Activated CD4-positive, alpha-beta T cell treated with anti-CD3 and anti-CD28 coated beads, Interleukin-2, amount 10 ng/mL, durations not matched to agents 7 days and 5 days (primary cell): ENCODE results near the gene RCC1. TPM values are rescaled to one million over a fixed set of nuclear protein-coding genes. Genes with fewer than 3 reads are reported as not detected.
"Not testable (repeated sequence)": the region's sequence is repeated elsewhere in the genome, so short reads cannot be mapped to it uniquely, and the experiment has no call there.

Experiments used
- CTCF ChIA-PET: fragments of 350-600 bp; sonication (Branson Sonifier 250); formaldehyde crosslinking; loops from one replicate; lab custom pipeline; 2021; ENCODE audit warnings: antibody characterized with exemption; lab: Charles Lee
- POLR2A ChIA-PET: fragments of 350-600 bp; sonication (Branson Sonifier 250); formaldehyde crosslinking; loops from one replicate; lab custom pipeline; 2021; ENCODE audit warnings: antibody characterized with exemption; lab: Charles Lee
- DNase-seq: peaks from one replicate; pipeline ENCODE4 v3.0.0-alpha.2; 2020
- H3K27ac Mint-ChIP-seq: one replicate; pipeline ENCODE4 v1.8.0; 2021; ENCODE audit warnings: mild to moderate bottlenecking, moderate library complexity, mixed read lengths
- H3K27me3 Mint-ChIP-seq: one replicate; pipeline ENCODE4 v1.8.0; 2021; ENCODE audit warnings: mixed read lengths
- H3K36me3 Mint-ChIP-seq: one replicate; pipeline ENCODE4 v1.8.0; 2021; ENCODE audit warnings: low read depth, mixed read lengths
- H3K4me1 Mint-ChIP-seq: one replicate; pipeline ENCODE4 v1.8.0; 2021; ENCODE audit warnings: mixed read lengths
- H3K4me3 Mint-ChIP-seq: one replicate; pipeline ENCODE4 v1.8.0; 2021; ENCODE audit warnings: mild to moderate bottlenecking, moderate library complexity, mixed read lengths
- H3K9me3 Mint-ChIP-seq: one replicate; pipeline ENCODE4 v1.8.0; 2021; ENCODE audit warnings: mixed read lengths
- total RNA-seq, 2 experiments: library from RNA; stranded (reverse); gene quantifications; one replicate each; pipeline ENCODE4 v1.2.3, GENCODE V29; 2021

RCC1 gene
- total RNA-seq, 2 experiments from 2014 or later: 76.2 to 76.5 TPM

DNA sequence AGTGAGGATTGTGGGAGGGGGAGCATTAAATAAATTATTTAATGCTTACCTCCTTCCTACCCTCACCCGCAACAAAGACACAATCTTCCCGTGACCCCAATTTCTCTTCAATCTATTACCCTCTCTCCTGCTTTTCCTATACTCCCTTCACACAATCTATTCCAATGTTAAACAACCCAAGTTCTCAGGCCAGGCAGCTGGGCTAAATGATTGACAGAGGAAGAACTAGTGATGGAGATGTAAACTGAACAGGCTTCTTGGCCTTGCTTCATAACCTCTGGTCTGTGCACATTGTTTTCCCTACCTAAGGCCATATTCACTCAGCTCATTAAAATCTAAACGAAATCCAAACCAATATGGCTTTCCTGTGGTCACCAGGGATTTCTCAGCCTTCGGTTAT is 3.9 kb upstream of the RCC1 start:
- ChIA-PET CTCF (interaction anchor here (0.6 to 1.2 kb wide), 2 partner anchors 15 to 31 kb away, joined by 3 read pairs; no protein-coding TSS in a partner anchor), POLR2A (no interaction called here)
- no peak overlapping the region for H3K27ac Mint-ChIP-seq
- no peaks in the 10 kb centered on the region for H3K9me3 Mint-ChIP-seq
- no peak for DNase-seq
- H3K4me1 Mint-ChIP-seq: peaks cover 8% of the 10 kb centered on the region
- H3K27me3 Mint-ChIP-seq: no peaks in the 10 kb centered on the region
- peaks cover 13% of the 10 kb centered on the region for H3K36me3 Mint-ChIP-seq
- H3K4me3 Mint-ChIP-seq: no peak overlapping the region

DNA sequence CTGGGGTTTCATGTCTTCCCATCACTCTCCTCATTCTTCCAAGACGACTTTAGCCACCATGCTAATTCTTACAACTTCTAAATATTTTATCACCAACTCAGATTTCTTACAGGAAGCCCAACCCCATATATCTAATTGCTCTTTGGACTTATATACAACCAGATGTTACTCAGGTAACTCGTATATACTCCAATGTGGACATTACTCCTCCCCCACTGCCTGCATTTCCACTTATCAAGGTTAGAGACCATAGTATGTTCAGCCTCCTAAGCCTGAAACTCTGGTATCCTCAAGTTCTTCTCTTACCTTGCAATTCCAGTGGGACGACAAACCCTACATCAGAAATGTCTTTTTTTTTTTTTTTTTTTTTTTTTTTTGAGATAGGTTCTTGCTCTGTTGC is 2.7 kb upstream of the RCC1 start:
- Mint-ChIP-seq H3K9me3 (no peaks in the 10 kb centered on the region), H3K36me3 (peaks cover 25% of the 10 kb centered on the region), H3K27ac (no peak overlapping the region), H3K27me3 (no peaks in the 10 kb centered on the region), H3K4me1 (peaks cover 10% of the 10 kb centered on the region), H3K4me3 (no peak overlapping the region)
- ChIA-PET POLR2A (no interaction called here), CTCF (interaction anchor here (0.6 to 1.5 kb wide), 2 partner anchors 8 to 606 kb away, joined by 3 read pairs; no protein-coding TSS in a partner anchor)
- DNase-seq: no peak

DNA sequence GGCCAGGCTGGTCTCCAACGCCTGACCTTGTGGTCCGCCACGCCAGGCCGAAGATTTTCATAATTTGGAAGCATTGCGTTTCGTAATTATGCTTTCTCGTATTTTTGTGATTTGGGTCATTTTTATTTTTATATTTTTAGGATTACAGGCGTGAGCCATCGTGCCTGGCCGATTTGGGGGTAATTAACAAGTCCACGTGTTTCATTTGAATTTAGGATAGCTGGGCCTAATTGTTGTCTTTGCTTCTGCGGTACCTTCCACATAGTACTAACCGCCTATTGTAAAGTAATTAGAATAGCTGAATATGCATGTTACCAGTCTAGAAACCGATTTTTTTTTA is 1.0 kb downstream of the RCC1 start:
- Mint-ChIP-seq H3K27ac (peak overlapping the region; percentile 98), H3K36me3 (peaks cover 57% of the 10 kb centered on the region), H3K27me3 (no peaks in the 10 kb centered on the region), H3K9me3 (no peaks in the 10 kb centered on the region), H3K4me1 (peaks cover 42% of the 10 kb centered on the region), H3K4me3 (peak overlapping the region; percentile 96)
- ChIA-PET POLR2A (no interaction called here), CTCF (interaction anchor here (0.5 to 1.2 kb wide), 4 partner anchors 73 to 258 kb away, joined by 3 to 5 read pairs (median 3); no protein-coding TSS in a partner anchor)
- DNase-seq: no peak

DNA sequence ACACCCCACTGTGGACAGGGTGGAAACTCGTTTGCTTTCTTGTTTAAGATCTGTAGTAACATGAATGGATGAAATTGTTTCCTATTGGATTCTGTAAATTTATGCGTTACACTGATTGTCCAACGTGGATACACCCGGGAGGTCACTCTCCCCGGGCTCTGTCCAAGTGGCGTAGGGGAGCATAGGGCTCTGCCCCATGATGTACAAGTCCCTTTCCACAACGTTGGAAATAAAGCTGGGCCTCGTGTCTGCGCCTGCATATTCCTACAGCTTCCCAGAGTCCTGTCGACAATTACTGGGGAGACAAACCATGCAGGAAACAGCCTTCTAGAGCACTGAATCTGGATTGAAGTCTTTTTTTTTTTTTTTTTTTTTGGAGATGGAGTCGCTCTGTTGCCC is 1.4 kb downstream of the RCC1 start:
- peaks cover 61% of the 10 kb centered on the region for H3K36me3 Mint-ChIP-seq
- H3K9me3 Mint-ChIP-seq: no peaks in the 10 kb centered on the region
- no peaks in the 10 kb centered on the region for H3K27me3 Mint-ChIP-seq
- ChIA-PET CTCF (interaction anchor here (0.5 to 1.2 kb wide), 5 partner anchors 21 to 259 kb away, joined by 3 to 5 read pairs (median 3); no protein-coding TSS in a partner anchor), POLR2A (no interaction called here)
- peaks cover 45% of the 10 kb centered on the region for H3K4me1 Mint-ChIP-seq
- H3K4me3 Mint-ChIP-seq: peak overlapping the region; percentile 96
- peak overlapping the region; percentile 98 for H3K27ac Mint-ChIP-seq
- DNase-seq: no peak

DNA sequence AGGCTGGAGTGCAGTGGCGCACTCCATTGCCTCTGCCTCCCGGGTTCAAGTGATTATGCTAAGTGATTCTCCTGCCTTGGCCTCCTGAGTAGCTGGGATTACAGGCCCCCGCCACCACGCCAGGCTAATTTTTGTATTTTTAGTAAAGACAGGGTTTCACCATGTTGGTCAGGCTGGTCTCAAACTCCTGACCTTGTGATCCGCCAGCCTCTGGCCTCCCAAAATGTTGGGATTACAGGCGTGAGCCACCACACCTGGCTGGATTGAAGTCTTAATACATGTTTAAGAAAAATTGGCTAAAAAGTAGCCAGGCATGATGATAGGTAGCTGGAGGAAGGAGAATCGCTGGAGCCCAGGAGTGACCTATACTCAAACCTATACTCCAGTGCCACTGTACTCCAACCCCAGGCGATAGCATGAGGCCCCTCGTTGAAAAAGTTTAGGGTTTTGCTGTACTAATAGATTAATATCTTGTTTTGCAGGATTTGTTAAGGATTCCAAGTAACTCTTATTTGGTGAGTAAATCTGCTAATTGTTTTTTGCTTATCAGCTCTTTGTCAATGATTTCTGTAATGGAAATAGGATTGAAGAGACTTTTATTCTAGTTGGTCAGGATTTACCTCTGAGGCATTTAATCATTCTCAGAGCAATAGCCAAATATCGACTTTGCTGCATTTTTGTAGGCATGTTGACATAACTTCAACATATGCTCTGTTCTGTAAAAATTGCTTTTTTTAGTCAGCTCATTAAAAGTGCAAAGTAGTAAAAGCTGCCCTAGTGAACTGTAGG is 2.0 kb downstream of the RCC1 start:
- ChIA-PET CTCF (interaction anchor here (0.5 to 1.2 kb wide), 5 partner anchors 20 to 259 kb away, joined by 3 to 5 read pairs (median 3); no protein-coding TSS in a partner anchor), POLR2A (no interaction called here)
- Mint-ChIP-seq H3K4me1 (peaks cover 50% of the 10 kb centered on the region), H3K27ac (peak overlapping the region; percentile 98), H3K9me3 (no peaks in the 10 kb centered on the region), H3K36me3 (peaks cover 67% of the 10 kb centered on the region), H3K27me3 (no peaks in the 10 kb centered on the region), H3K4me3 (peak overlapping the region; percentile 96)
- DNase-seq: no peak

DNA sequence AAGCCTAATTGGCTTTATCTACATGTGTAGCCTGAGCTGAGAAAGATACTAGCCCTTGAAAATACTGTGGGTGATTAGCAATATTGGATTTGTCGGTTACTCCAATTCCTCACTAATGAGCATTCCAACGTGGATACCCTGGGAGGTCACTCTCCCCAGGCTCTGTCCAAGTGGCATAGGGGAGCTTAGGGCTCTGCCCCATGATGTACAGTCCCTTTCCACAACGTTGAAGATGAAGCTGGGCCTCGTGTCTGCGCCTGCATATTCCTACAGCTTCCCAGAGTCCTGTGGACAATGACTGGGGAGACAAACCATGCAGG is 2.6 kb downstream of the RCC1 start:
- CTCF ChIA-PET: no interaction called here
- Mint-ChIP-seq H3K27ac (peak overlapping the region; percentile 98), H3K36me3 (peaks cover 69% of the 10 kb centered on the region), H3K4me3 (peak overlapping the region; percentile 96), H3K27me3 (no peaks in the 10 kb centered on the region), H3K9me3 (no peaks in the 10 kb centered on the region), H3K4me1 (peaks cover 50% of the 10 kb centered on the region)
- DNase-seq: no peak
- POLR2A ChIA-PET: interaction anchor here (1.8 kb wide), 1 partner anchor 259 kb away, joined by 5 read pairs; no protein-coding TSS in a partner anchor

DNA sequence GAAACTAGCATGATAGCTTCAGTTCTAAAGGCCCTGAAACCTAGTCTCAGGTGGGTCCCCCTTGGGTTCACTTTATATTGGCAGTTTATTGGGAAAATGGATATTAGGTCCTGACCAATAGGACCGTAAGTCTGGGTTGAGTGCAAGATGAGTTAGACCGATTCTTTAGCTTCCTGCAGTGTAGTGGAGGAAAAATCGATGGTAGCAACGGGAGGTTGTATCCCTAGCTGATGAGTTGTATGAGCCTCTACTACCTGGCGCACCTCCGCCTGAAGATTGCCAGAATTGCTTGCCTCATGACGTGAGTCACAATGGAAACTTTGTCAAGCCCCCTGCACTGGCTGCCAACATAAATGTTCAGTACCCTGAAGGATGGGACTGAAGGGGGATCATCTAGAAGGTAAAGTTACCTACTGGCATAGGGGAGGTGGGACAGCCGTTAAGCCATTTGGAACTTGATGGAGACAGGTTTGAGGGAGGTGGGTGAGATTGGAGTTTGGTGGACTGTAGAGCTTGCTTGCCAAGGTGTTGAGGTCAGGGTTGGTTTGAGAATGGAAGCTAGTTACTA is 3.9 kb downstream of the RCC1 start:
- Mint-ChIP-seq H3K4me3 (peak overlapping the region; percentile 96), H3K36me3 (peaks cover 76% of the 10 kb centered on the region), H3K4me1 (peaks cover 51% of the 10 kb centered on the region), H3K27ac (peak overlapping the region; percentile 98), H3K9me3 (no peaks in the 10 kb centered on the region), H3K27me3 (no peaks in the 10 kb centered on the region)
- CTCF ChIA-PET: interaction anchor here (0.6 to 1.3 kb wide), 2 partner anchors 123 to 272 kb away, joined by 3 to 4 read pairs; no protein-coding TSS in a partner anchor
- POLR2A ChIA-PET: interaction anchor here (1.1 to 1.8 kb wide), 2 partner anchors 71 to 261 kb away, joined by 4 to 5 read pairs; no protein-coding TSS in a partner anchor
- DNase-seq: no peak

DNA sequence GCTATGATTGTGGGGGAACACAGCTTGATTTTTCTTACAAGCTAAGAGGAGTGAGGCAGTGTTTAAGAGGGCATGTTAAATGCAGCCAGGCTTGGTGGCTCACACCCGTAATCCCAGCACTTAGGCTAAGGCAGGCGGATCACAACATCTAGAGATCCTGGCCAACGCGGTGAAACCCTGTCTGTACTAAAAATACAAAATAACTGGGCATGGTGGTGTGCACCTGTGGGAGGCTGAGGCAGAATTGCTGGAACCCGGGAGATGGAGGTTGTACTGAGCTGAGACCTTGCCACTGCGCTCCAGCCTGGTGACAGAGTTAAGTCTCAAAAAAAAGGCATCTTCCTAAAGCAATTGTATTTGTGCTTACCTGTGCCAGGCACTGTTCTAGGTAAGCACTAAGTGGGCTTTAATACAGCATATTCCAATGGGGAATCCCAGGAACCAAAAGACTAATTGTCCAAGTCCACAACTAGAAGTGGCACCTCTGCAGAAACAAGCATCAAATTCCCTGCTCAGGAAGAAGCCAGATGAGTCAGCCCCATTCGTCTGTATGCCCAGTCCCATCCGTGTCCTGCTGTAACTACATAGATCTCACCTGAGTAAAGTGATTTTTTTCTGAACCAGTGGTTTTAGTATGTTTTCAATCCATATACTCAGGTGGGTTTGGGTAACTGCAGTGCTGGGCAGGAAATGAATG is 4.6 kb downstream of the RCC1 start:
- ChIA-PET CTCF (interaction anchor here (0.6 to 1.3 kb wide), 2 partner anchors 174 to 272 kb away, joined by 3 read pairs; no protein-coding TSS in a partner anchor), POLR2A (interaction anchor here (1.1 to 1.8 kb wide), 2 partner anchors 71 to 262 kb away, joined by 4 to 5 read pairs; no protein-coding TSS in a partner anchor)
- DNase-seq: no peak
- H3K9me3 Mint-ChIP-seq: no peaks in the 10 kb centered on the region
- peaks cover 78% of the 10 kb centered on the region for H3K36me3 Mint-ChIP-seq
- H3K27me3 Mint-ChIP-seq: no peaks in the 10 kb centered on the region
- peaks cover 49% of the 10 kb centered on the region for H3K4me1 Mint-ChIP-seq
- peak overlapping the region; percentile 96 for H3K4me3 Mint-ChIP-seq
- H3K27ac Mint-ChIP-seq: peak overlapping the region; percentile 98

DNA sequence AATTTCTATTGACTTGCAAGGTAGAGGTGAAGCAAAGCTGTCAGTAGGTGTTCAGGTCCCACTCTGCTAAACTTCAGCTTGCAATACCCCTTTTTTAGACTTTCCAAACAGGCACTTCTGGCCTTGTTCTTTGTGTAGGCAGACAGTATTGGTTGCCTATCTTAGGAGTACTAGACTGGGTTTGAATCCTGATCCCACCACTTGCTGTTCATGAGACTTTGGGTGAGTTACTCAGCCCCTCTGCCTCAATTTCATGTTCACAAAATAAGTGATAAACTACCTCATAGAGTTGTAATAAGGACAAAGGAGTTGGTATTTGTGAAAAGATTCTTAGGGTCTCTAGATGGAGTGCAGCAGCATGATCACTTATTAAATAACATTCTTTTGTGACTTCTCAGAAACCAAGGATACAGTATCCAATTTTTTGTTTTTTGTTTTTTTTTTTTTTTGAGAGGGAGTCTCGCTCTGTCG is 5.2 kb downstream of the RCC1 start:
- Mint-ChIP-seq H3K4me3 (peak overlapping the region; percentile 96), H3K27me3 (no peaks in the 10 kb centered on the region), H3K9me3 (no peaks in the 10 kb centered on the region), H3K4me1 (peaks cover 47% of the 10 kb centered on the region), H3K36me3 (peaks cover 76% of the 10 kb centered on the region), H3K27ac (peak overlapping the region; percentile 98)
- ChIA-PET POLR2A (interaction anchor here (0.5 to 0.6 kb wide), 2 partner anchors 231 to 265 kb away, joined by 3 to 4 read pairs; no protein-coding TSS in a partner anchor), CTCF (interaction anchor here (0.6 to 1.3 kb wide), 2 partner anchors 175 to 273 kb away, joined by 3 read pairs; no protein-coding TSS in a partner anchor)
- DNase-seq: no peak

DNA sequence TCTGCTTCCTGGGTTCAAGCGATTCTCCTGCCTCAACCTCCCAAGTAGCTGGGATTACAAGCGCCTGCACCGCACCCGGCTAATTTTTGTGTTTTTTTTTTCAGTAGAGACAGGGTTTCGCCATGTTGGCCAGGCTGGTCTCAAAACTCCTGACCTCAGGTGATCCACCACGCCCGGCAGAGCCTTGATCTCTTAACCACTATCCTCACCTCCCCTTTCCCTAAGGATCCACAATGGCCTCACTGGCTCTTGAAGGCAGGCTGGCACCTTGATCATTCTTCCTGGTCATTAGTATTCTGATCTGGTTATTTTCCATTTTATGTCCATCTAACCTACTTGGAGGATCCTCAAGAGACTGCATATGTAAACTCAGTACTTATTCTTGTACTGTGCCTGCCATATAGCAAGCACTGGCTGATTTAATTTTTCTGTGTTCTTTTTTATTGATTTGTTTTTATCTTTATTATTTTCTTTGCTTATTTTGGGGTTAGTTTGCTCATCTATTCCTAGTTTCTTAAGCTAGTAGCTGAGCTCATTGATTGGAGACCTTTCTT is 6.3 kb downstream of the RCC1 start:
- CTCF ChIA-PET: interaction anchor here (1.4 kb wide), 1 partner anchor 25 kb away, joined by 3 read pairs; no protein-coding TSS in a partner anchor
- no peaks in the 10 kb centered on the region for H3K9me3 Mint-ChIP-seq
- DNase-seq: no peak

DNA sequence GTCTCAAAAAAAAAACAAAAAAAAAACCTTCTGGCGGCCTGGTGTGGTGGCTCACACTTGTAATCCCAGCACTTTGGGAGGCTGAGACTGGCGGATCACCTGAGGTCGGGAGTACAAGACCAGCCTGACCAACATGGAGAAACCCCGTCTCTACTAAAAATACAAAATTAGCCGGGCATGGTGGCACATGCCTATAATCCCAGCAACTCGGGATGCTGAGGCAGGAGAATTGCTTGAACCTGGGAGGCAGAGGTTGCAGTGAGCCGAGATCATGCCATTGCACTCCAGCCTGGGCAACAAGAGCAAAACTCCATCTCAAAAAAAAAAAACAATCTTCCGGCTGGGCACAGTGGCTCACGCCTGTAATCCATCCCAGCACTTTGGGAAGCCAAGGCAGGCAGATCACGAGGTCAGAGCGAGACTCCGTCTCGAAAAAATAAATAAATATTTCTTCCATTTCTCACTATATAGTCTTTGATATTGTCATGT is 8.6 kb downstream of the RCC1 start:
- CTCF ChIA-PET, H3K4me3 Mint-ChIP-seq: not testable (repeated sequence)

More for the DNA sequence above, 6.3 kb downstream of the RCC1 start:
- peak overlapping the region; percentile 80 for H3K27ac Mint-ChIP-seq
- H3K36me3 Mint-ChIP-seq: peaks cover 66% of the 10 kb centered on the region
- H3K27me3 Mint-ChIP-seq: no peaks in the 10 kb centered on the region
- H3K4me1 Mint-ChIP-seq: peaks cover 51% of the 10 kb centered on the region
- peak overlapping the region; percentile 43 for H3K4me3 Mint-ChIP-seq
- POLR2A ChIA-PET: no interaction called here

DNA sequence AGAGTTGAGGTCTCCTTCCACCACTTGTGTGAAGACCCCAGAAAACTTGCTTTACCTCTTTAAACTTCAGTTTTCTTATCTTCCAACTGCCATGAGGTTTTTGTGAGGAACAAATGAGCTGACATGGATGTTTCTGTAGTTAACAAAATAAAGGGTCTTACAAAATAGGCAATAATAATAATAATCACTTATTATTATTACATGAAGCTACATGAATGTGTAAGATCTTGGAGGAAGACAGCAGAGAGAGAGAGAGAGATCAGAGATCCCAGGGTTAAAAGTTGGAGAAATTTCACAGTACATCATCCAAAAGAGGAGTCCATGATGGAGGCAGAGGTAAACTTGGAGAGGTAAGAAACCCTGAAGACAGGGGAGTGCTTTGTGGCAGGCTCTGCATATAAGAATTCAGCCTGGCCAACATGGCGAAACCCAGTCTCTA is 10.7 kb downstream of the RCC1 start:
- peaks cover 32% of the 10 kb centered on the region for H3K36me3 Mint-ChIP-seq
- peak overlapping the region; percentile 92 for H3K27ac Mint-ChIP-seq
- H3K9me3 Mint-ChIP-seq: no peaks in the 10 kb centered on the region
- CTCF ChIA-PET: interaction anchor here (0.5 to 1.3 kb wide), 4 partner anchors 15 to 361 kb away, joined by 3 to 4 read pairs (median 3); no protein-coding TSS in a partner anchor
- POLR2A ChIA-PET: no interaction called here
- no peaks in the 10 kb centered on the region for H3K27me3 Mint-ChIP-seq
- DNase-seq: no peak
- H3K4me1 Mint-ChIP-seq: peaks cover 47% of the 10 kb centered on the region
- H3K4me3 Mint-ChIP-seq: no peak overlapping the region

More for the DNA sequence above, 8.6 kb downstream of the RCC1 start:
- H3K36me3 Mint-ChIP-seq: peaks cover 45% of the 10 kb centered on the region
- DNase-seq, POLR2A ChIA-PET, H3K27me3 Mint-ChIP-seq, H3K9me3 Mint-ChIP-seq: not testable (repeated sequence)
- H3K4me1 Mint-ChIP-seq: peaks cover 54% of the 10 kb centered on the region
- peak overlapping the region; percentile 25 for H3K27ac Mint-ChIP-seq
